DMS53 treated with DMSO at 0.1 percent for 48 hours (cell line): ENCODE data around the gene LTB.

Experiments used
- DNase-seq: peaks from one replicate; lab custom pipeline; 2025; ENCODE audit not compliant: unreplicated experiment; lab: John Stamatoyannopoulos, UW

LTB gene

DNA sequence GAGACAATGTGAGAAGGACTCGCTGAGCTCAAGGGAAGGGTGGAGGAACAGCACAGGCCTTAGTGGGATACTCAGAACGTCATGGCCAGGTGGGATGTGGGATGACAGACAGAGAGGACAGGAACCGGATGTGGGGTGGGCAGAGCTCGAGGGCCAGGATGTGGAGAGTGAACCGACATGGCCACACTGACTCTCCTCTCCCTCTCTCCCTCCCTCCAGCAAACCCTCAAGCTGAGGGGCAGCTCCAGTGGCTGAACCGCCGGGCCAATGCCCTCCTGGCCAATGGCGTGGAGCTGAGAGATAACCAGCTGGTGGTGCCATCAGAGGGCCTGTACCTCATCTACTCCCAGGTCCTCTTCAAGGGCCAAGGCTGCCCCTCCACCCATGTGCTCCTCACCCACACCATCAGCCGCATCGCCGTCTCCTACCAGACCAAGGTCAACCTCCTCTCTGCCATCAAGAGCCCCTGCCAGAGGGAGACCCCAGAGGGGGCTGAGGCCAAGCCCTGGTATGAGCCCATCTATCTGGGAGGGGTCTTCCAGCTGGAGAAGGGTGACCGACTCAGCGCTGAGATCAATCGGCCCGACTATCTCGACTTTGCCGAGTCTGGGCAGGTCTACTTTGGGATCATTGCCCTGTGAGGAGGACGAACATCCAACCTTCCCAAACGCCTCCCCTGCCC is 5.2 kb downstream of the LTB start:
- no peak for DNase-seq

DNA sequence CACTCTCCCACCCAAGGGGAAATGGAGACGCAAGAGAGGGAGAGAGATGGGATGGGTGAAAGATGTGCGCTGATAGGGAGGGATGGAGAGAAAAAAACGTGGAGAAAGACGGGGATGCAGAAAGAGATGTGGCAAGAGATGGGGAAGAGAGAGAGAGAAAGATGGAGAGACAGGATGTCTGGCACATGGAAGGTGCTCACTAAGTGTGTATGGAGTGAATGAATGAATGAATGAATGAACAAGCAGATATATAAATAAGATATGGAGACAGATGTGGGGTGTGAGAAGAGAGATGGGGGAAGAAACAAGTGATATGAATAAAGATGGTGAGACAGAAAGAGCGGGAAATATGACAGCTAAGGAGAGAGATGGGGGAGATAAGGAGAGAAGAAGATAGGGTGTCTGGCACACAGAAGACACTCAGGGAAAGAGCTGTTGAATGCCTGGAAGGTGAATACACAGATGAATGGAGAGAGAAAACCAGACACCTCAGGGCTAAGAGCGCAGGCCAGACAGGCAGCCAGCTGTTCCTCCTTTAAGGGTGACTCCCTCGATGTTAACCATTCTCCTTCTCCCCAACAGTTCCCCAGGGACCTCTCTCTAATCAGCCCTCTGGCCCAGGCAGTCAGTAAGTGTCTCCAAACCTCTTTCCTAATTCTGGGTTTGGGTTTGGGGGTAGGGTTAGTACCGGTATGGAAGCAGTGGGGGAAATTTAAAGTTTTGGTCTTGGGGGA is 6.1 kb downstream of the LTB start:
- DNase-seq = no peak

DNA sequence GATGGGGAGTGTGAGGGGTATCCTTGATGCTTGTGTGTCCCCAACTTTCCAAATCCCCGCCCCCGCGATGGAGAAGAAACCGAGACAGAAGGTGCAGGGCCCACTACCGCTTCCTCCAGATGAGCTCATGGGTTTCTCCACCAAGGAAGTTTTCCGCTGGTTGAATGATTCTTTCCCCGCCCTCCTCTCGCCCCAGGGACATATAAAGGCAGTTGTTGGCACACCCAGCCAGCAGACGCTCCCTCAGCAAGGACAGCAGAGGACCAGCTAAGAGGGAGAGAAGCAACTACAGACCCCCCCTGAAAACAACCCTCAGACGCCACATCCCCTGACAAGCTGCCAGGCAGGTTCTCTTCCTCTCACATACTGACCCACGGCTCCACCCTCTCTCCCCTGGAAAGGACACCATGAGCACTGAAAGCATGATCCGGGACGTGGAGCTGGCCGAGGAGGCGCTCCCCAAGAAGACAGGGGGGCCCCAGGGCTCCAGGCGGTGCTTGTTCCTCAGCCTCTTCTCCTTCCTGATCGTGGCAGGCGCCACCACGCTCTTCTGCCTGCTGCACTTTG is 6.8 kb downstream of the LTB start, which contains the start of gene TNF:
Gene TNF, plus strand, starts transcription at position 231 of the 567 bp plus-strand sequence. Its CDS starts 177 bp downstream, at position 408.
- no peak for DNase-seq

DNA sequence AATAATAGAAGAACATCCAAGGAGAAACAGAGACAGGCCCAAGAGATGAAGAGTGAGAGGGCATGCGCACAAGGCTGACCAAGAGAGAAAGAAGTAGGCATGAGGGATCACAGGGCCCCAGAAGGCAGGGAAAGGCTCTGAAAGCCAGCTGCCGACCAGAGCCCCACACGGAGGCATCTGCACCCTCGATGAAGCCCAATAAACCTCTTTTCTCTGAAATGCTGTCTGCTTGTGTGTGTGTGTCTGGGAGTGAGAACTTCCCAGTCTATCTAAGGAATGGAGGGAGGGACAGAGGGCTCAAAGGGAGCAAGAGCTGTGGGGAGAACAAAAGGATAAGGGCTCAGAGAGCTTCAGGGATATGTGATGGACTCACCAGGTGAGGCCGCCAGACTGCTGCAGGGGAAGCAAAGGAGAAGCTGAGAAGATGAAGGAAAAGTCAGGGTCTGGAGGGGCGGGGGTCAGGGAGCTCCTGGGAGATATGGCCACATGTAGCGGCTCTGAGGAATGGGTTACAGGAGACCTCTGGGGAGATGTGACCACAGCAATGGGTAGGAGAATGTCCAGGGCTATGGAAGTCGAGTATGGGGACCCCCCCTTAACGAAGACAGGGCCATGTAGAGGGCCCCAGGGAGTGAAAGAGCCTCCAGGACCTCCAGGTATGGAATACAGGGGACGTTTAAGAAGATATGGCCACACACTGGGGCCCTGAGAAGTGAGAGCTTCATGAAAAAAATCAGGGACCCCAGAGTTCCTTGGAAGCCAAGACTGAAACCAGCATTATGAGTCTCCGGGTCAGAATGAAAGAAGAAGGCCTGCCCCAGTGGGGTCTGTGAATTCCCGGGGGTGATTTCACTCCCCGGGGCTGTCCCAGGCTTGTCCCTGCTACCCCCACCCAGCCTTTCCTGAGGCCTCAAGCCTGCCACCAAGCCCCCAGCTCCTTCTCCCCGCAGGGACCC is 7.8 kb downstream of the LTB start:
- DNase-seq = no peak

DNA sequence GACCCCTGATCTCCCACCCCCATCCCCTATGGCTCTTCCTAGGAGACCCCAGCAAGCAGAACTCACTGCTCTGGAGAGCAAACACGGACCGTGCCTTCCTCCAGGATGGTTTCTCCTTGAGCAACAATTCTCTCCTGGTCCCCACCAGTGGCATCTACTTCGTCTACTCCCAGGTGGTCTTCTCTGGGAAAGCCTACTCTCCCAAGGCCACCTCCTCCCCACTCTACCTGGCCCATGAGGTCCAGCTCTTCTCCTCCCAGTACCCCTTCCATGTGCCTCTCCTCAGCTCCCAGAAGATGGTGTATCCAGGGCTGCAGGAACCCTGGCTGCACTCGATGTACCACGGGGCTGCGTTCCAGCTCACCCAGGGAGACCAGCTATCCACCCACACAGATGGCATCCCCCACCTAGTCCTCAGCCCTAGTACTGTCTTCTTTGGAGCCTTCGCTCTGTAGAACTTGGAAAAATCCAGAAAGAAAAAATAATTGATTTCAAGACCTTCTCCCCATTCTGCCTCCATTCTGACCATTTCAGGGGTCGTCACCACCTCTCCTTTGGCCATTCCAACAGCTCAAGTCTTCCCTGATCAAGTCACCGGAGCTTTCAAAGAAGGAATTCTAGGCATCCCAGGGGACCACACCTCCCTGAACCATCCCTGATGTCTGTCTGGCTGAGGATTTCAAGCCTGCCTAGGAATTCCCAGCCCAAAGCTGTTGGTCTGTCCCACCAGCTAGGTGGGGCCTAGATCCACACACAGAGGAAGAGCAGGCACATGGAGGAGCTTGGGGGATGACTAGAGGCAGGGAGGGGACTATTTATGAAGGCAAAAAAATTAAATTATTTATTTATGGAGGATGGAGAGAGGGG is 8.8 kb downstream of the LTB start:
- no peak for DNase-seq

DNA sequence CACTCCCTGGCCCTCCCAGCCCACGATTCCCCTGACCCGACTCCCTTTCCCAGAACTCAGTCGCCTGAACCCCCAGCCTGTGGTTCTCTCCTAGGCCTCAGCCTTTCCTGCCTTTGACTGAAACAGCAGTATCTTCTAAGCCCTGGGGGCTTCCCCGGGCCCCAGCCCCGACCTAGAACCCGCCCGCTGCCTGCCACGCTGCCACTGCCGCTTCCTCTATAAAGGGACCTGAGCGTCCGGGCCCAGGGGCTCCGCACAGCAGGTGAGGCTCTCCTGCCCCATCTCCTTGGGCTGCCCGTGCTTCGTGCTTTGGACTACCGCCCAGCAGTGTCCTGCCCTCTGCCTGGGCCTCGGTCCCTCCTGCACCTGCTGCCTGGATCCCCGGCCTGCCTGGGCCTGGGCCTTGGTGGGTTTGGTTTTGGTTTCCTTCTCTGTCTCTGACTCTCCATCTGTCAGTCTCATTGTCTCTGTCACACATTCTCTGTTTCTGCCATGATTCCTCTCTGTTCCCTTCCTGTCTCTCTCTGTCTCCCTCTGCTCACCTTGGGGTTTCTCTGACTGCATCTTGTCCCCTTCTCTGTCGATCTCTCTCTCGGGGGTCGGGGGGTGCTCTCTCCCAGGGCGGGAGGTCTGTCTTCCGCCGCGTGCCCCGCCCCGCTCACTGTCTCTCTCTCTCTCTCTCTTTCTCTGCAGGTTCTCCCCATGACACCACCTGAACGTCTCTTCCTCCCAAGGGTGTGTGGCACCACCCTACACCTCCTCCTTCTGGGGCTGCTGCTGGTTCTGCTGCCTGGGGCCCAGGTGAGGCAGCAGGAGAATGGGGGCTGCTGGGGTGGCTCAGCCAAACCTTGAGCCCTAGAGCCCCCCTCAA is 9.9 kb downstream of the LTB start, which contains the start of gene LTA:
Gene LTA, plus strand, starts transcription at position 249 of the 871 bp plus-strand sequence. Its CDS starts 454 bp downstream, at position 703.
- DNase-seq = no peak

DNA sequence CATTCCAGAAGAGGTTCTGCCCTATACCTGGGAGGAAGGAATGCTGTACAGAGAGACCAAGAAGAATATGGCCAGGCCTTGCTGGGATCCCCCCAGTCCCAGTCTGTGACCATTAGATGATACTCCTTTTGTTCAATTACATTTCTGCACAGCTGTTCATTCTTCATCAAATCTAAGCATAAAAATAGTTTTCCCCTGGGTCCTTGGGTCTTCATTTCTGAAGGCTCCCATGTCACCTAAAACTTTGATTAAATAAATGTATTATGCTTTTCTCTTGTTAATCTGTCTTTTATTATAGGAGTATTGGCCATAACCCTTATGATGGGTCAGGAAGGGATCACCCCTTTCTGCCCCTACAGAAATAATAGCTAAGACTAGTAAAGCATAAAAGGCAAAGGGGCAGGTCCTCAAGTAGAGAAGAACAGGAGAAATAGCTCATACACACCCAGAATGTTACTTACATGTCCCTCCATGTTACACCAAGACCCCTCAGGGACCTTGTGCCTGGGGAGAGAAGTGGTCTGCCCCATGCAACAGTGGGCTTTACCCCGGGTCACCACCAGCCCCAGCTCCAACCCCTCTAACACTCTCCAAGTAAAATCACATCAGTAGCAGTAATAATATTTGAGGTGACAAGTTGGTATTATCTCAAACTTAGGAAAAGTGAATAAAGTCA is 12.2 kb downstream of the LTB start:
- no peak for DNase-seq

DNA sequence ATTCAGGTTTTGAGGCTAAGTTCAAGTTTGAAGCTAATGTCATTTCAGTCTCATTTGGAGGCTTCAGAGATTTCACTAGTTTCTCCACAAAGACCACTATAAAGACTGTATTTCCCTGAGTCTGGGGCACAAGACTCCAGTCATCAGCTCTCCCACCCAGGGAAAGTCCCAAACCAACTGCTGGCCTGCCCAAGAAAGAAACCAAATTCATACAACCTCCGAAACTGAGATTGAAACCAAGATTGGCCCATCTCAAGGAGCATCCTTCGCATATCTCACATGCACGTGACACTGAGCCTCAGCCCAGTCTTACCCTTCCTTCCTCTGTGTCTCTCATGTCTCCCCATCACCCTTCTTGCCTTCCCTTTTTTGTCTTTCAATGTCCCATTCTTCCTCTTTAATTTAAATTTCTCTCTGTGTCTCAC is 13.7 kb downstream of the LTB start:
- DNase-seq = no peak

DNA sequence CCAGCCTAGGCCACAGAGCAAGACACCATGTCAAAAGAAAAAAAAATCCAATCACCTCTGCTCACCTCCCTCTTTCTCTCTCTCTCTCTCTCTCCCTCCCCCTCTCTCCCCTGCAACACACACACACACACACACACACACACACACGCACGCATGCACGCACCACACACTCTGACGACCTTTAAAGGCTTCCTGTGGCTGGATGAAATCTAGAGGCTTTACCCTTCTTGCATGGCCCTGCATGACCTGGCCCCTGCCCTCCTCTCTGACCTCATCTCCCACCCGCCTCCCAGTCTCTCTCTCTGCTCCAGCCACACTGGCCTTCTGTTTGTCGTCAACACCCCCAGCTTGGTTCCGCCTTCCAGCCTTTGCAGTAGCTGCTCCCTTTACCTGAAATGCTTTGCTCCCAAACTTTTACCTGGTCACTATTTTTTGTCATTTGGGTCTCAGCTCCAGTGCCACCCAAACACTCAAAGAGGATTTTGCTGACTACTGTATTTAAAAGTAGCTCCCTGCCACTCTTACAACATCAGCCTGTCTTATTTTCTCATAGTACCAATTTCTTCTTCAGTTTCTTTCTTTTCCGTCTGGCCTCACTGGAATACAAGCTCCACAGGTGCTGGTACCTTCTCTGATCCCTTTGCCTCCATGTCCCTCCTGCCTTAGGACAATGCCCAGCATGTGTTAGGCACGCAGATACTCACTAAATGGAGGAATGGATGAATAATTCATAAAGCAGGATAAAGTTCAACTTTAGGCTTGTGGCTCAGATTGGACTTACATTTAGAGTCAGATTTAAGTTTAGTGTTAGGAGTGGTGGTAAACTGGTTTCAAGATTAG is 14.5 kb downstream of the LTB start:
- no peak for DNase-seq

DNA sequence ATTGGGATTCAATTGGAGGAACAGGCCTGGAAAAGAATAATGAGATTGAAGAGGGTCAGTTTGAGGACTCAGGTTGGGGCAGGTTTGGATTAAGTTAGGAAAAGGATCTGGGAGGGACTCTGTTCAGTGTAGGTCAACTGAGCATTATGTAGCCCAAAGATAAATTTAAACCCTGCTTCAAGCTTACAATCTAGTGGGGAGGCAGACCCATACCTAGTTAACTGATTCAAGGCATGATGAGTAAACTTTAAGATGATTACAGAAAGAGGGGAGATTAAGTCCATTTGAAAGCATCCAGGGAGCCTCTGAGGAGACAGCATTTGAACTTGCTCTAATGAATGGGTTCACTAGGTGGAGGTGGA is 21.5 kb downstream of the LTB start:
- DNase-seq = no peak

DNA sequence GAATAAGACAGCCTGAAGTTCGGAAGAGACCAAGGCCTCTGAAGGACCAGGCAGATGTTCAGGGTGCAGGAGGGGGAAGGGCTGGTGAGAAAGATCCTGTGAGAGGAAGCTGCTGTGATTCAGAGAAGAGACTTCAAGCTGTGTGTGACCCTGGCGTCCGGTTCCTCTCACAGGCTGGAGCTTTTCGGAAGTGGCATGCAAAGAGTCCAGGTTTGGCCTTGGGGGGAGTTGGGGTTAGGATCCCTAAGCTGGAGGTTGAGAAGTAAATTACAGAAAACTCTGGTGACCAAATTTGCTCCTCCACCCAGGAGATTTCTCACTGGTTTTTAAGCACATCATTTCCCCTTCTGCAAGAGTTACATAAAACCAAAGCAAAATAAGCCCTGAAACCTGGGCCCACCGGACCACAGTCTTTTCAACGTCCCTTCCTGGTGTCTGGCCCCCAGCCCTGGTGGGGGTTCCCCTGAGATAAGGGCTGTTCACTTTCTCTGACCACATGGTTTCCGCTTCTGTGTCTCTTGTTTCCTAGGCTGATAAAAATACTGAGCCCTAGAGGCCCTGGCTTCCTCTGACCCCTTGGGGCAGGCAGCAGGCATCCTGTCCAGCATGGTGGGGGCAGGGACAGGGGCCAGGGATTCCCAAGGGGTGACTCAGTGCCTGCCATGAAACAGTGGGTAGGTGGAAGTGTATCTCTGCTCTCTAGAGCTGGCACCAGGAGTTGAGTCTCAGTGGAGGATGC is 22.1 kb downstream of the LTB start:
- DNase-seq = no peak

DNA sequence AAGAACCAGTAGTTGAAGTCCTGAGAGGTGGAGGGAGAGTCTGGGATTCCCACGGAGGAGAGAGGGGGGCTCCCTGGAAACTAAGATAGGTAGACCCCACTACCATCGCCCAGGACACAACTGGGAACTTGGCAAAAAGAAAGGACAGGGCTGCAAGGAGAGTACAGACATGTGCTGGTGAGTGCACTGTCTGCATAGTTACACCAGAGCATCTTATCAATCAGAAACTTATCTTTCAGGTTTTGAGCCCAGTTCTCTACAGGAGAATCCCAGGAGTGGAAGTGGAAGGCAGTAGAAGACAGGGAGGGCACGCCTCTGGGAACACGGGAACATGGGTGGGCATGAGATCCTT is 22.6 kb downstream of the LTB start:
- DNase-seq = no peak

DNA sequence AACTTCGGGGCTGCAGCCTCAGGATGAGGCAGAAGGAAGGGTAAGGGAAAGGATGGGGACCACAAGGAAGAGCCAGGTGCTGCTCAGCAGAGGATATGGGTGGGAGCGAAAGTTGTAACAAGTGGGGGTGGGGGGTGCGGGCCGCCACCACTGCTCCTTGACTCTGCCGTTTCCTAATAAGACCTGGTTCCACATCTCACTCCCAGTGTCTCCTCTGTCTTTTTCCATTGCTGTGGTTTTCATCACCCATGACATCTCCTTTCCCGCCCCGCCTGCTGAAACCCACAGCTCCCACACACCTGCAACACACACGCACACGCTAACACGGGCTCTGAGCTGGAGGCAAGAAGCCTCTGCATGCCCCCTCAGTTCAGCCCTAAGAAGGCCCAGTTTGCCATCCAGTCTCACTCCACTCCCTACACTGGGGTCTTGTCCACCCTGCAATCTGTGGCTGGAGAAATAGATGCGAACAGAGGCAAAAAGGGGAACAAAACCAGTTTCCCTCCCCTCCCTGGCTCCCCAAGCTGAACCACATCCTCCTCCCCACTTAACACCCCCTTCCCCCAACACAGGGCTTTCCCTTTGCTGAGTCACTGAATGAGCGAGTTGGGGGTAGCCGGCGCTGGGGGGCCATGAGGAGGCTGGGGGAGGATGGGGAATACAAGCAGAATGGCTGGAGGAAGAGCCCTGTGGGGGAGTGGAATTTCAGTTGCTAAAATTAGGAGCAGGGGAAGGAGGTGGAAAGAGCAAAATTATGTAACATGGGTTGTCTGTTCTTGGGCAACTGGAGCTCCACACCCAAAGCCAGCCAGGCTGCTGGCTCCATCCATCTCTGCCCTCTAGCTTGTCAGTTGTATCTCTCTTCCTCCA is 23.4 kb downstream of the LTB start:
- DNase-seq = no peak

DNA sequence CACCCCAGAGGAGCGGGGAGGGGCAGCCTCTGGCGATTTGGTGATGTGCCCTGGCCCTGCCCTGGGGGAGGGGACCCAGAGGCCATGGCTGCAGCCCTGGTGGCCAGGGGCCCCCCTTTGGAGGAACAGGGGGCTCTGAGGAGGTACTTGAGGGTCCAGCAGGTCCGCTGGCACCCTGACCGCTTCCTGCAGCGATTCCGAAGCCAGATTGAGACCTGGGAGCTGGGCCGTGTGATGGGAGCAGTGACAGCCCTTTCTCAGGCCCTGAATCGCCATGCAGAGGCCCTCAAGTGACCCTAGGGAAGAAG is 24.0 kb downstream of the LTB start:
- DNase-seq = no peak

DNA sequence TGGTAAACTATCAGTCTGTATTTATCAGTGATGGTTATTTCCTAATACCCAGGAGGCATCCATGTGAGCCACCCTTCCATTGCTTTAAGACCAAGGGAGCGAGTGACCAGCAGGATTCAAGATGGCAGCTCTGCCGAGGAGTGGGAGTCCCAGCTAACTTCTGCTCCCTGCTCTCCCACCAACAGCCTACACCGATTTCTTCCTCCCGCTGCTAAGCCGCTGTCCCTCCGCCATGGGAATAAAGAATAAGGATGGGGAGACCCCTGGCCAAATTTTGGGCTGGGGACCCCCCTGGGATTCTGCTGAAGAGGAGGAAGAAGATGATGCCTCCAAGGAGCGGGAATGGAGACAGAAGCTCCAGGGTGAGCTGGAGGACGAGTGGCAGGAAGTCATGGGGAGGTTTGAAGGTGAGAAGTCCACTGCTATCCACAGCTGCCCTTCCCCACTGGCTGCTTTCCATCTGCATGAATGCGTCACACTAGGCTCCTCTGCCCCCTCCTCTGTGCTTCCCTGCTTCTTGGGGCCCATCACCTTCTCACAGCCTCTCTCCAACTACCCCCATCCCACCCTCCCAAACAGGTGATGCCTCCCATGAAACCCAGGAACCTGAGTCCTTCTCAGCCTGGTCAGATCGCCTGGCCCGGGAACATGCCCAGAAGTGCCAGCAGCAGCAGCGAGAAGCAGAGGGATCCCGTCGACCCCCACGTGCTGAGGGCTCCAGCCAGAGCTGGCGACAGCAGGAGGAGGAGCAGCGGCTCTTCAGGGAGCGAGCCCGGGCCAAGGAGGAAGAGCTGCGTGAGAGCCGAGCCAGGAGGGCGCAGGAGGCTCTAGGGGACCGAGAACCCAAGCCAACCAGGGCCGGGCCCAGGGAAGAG is 24.5 kb downstream of the LTB start:
- DNase-seq = no peak
